KMS-11 (cell line): ENCODE measurements around the gene PDXP.
"Not testable (repeated sequence)": the region's sequence is repeated elsewhere in the genome, so short reads cannot be mapped to it uniquely, and the experiment has no call there.

Source experiments
- H2AFZ ChIP-seq: fragments of 200-600 bp; sonication (generic); 2 replicates; pipeline ENCODE4 v1.6.1; 2016; ENCODE audit warnings: antibody characterized with exemption, mixed run types, low read depth
- H3K27ac ChIP-seq: fragments of 200-600 bp; sonication (generic); 2 replicates; pipeline ENCODE4 v1.6.1; 2016; ENCODE audit warnings: mild to moderate bottlenecking, mixed run types
- H3K27me3 ChIP-seq: fragments of 200-600 bp; sonication (generic); 2 replicates; pipeline ENCODE4 v1.6.1; 2017; ENCODE audit warnings: mild to moderate bottlenecking, low read depth, mixed run types, moderate library complexity; ENCODE audit not compliant: insufficient read depth
- H3K36me3 ChIP-seq: fragments of 200-600 bp; sonication (generic); 2 replicates; pipeline ENCODE4 v1.6.1; 2017; ENCODE audit warnings: mild to moderate bottlenecking, mixed run types; ENCODE audit not compliant: insufficient read depth
- H3K4me1 ChIP-seq: fragments of 200-600 bp; sonication (generic); 2 replicates; pipeline ENCODE4 v1.6.1; 2016; ENCODE audit warnings: mild to moderate bottlenecking, low read depth, mixed run types; ENCODE audit not compliant: poor library complexity, severe bottlenecking
- H3K4me2 ChIP-seq: fragments of 200-600 bp; sonication (generic); 2 replicates; pipeline ENCODE4 v1.7.0; 2016; ENCODE audit warnings: mild to moderate bottlenecking, mixed run types
- H3K4me3 ChIP-seq: fragments of 200-600 bp; sonication (generic); IDR thresholded peaks from 2 replicates; pipeline ENCODE4 v1.6.1; 2017; ENCODE audit warnings: low read depth, low read length, mixed read lengths; ENCODE audit not compliant: insufficient read depth
- H3K79me2 ChIP-seq: fragments of 200-600 bp; sonication (generic); 2 replicates; pipeline ENCODE4 v1.6.1; 2016; ENCODE audit warnings: low read depth, mixed run types; ENCODE audit not compliant: insufficient read depth
- H3K9ac ChIP-seq: fragments of 200-600 bp; sonication (generic); 2 replicates; pipeline ENCODE4 v1.6.1; 2016; ENCODE audit warnings: mild to moderate bottlenecking, mixed run types
- H4K20me1 ChIP-seq: fragments of 200-600 bp; sonication (generic); 2 replicates; pipeline ENCODE4 v1.6.1; 2016; ENCODE audit warnings: mild to moderate bottlenecking, mixed run types; ENCODE audit not compliant: insufficient read depth
- TF ChIP-seq, protein P1 (sequence below): fragments of 200-600 bp; sonication (generic); conservative IDR thresholded peaks from 2 replicates; pipeline ENCODE4 v1.6.1; 2017; ENCODE audit warnings: low read depth, mild to moderate bottlenecking, antibody characterized with exemption, low read length, moderate library complexity, mixed read lengths

Gene PDXP, protein sequence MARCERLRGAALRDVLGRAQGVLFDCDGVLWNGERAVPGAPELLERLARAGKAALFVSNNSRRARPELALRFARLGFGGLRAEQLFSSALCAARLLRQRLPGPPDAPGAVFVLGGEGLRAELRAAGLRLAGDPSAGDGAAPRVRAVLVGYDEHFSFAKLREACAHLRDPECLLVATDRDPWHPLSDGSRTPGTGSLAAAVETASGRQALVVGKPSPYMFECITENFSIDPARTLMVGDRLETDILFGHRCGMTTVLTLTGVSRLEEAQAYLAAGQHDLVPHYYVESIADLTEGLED

GRCh38 chr22:37658133-37659065, at the start of gene PDXP:
PDXP (plus strand) TSS chr22:37658723; CDS start chr22:37658783, 60 bp downstream.
- H3K27ac ChIP-seq, result peak within 1 kb of the TSS; percentile 37; the same call in 1 of the 2 replicates
- peak within 1 kb of the TSS; percentile 91 for H2AFZ ChIP-seq
- H3K9ac ChIP-seq, result peak within 1 kb of the TSS; percentile 49; the same call in 1 of the 2 replicates
- H3K36me3 ChIP-seq, result no peaks in the 10 kb centered on the region
- H3K4me2 ChIP-seq, result peak within 1 kb of the TSS; percentile 95
- H3K27me3 ChIP-seq, result no peaks in the 10 kb centered on the region
- peaks cover 22% of the 10 kb centered on the region for H3K4me1 ChIP-seq
- peaks cover 7% of the 10 kb centered on the region for H4K20me1 ChIP-seq
- H3K79me2 ChIP-seq, result peaks cover 38% of the 10 kb centered on the region
- H3K4me3 ChIP-seq, result no peak within 1 kb of the TSS
- TF ChIP-seq, protein P1, sequence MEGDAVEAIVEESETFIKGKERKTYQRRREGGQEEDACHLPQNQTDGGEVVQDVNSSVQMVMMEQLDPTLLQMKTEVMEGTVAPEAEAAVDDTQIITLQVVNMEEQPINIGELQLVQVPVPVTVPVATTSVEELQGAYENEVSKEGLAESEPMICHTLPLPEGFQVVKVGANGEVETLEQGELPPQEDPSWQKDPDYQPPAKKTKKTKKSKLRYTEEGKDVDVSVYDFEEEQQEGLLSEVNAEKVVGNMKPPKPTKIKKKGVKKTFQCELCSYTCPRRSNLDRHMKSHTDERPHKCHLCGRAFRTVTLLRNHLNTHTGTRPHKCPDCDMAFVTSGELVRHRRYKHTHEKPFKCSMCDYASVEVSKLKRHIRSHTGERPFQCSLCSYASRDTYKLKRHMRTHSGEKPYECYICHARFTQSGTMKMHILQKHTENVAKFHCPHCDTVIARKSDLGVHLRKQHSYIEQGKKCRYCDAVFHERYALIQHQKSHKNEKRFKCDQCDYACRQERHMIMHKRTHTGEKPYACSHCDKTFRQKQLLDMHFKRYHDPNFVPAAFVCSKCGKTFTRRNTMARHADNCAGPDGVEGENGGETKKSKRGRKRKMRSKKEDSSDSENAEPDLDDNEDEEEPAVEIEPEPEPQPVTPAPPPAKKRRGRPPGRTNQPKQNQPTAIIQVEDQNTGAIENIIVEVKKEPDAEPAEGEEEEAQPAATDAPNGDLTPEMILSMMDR, result no peak

DNA sequence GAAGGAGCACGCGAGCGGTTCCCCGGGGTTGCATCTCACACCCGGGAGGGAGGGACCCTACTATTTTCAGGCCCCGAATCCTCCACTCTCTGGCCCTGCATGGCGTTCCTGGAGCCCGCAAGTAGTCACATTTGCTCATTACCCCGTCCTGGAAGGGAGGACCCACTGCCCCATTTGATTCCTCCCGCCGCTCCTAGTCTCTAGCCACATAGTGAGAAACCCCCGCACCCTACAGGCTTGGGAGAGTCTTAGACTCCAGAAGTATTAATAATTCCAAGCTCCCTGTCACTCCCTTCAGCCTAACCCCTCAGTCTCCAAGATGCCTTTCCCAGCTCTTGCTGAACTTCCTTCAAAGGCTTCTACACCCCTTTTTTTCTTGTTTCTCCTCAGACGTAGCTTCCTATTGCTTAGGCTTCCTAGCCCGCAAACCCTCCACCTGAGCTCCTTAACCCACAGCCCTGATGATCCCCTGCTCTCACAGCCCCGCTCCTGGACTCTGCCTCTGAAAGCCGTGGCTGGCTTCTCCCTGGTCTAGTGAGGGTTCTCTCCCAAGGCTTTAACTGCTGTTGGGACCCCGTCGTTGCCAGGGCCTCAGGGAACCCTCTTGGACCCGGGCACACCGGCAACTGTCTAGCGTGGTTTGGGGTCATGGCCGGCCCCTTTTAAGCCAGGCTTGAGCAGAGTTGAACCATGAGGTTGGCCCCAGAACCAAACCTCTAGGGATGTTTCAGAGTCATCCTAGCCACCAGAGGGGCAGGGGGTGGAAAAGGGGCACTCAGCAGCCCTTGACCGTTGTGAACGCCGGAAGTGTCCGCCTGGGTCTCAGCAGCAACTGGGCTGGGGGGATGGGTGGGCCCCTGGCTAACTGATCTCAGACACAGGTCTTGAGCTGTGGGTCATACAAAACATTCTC, 49.0 kb upstream of the PDXP start:
- Histone ChIP-seq H3K4me1 (peaks cover 27% of the 10 kb centered on the region), H3K27ac (peak overlapping the region; percentile 93), H3K9ac (peak overlapping the region; percentile 81), H4K20me1 (no peaks in the 10 kb centered on the region), H3K79me2 (peaks cover 30% of the 10 kb centered on the region), H2AFZ (peak overlapping the region; percentile 10), H3K4me3 (no peak overlapping the region), H3K36me3 (no peaks in the 10 kb centered on the region), H3K4me2 (peak overlapping the region; percentile 98), H3K27me3 (peaks cover 21% of the 10 kb centered on the region)
- TF ChIP-seq, protein P1, result no peak

- H4K20me1 ChIP-seq, H3K4me3 ChIP-seq, H3K36me3 ChIP-seq: not testable (repeated sequence)
- Histone ChIP-seq H3K4me1 (peaks cover 22% of the 10 kb centered on the region), H2AFZ (peak overlapping the region; percentile 10; the same call in 1 of the 2 replicates), H3K79me2 (peaks cover 30% of the 10 kb centered on the region), H3K4me2 (peak overlapping the region; percentile 98), H3K27me3 (peaks cover 15% of the 10 kb centered on the region), H3K9ac (peak overlapping the region; percentile 81), H3K27ac (peak overlapping the region; percentile 93)
Measured at GRCh38 chr22:37610153-37610475, 48.4 kb upstream of the PDXP start.

GRCh38 chr22:37610480-37611129, 47.9 kb upstream of the PDXP start:
- H3K79me2 ChIP-seq, result peaks cover 30% of the 10 kb centered on the region
- TF ChIP-seq, protein P1, result no peak
- H3K36me3 ChIP-seq, result no peaks in the 10 kb centered on the region
- H4K20me1 ChIP-seq, result no peaks in the 10 kb centered on the region
- H3K27ac ChIP-seq, result peak overlapping the region; percentile 93
- peak overlapping the region; percentile 81 for H3K9ac ChIP-seq
- peaks cover 20% of the 10 kb centered on the region for H3K4me1 ChIP-seq
- H3K4me3 ChIP-seq, result no peak overlapping the region
- H2AFZ ChIP-seq, result no peak overlapping the region
- H3K4me2 ChIP-seq, result peak overlapping the region; percentile 98
- H3K27me3 ChIP-seq, result peaks cover 10% of the 10 kb centered on the region; the same call in 1 of the 2 replicates
